Uterus (tissue), 2 donors: ENCODE data around the gene IL17F.

Experiments
- POLR2A ChIP-seq, 2 donors: fragments of 450-650 bp; IDR thresholded peaks; one replicate each; pipeline ENCODE4 v1.6.1; 2016; ENCODE audit warnings: antibody characterized with exemption in 2 of 2, mild to moderate bottlenecking in 1 of 2, moderate library complexity in 1 of 2
- TF ChIP-seq, protein P1 (sequence below), 4 experiments: fragments of 200-600 bp in 2 of 4; fragments of 450-650 bp in 2 of 4; sonication (generic) in 2 of 4; IDR thresholded peaks; one replicate each; pipeline ENCODE4 v1.5.1; 2016 to 2019; ENCODE audit warnings: antibody characterized with exemption in 4 of 4, mild to moderate bottlenecking in 2 of 4, moderate library complexity in 1 of 4

DNA sequence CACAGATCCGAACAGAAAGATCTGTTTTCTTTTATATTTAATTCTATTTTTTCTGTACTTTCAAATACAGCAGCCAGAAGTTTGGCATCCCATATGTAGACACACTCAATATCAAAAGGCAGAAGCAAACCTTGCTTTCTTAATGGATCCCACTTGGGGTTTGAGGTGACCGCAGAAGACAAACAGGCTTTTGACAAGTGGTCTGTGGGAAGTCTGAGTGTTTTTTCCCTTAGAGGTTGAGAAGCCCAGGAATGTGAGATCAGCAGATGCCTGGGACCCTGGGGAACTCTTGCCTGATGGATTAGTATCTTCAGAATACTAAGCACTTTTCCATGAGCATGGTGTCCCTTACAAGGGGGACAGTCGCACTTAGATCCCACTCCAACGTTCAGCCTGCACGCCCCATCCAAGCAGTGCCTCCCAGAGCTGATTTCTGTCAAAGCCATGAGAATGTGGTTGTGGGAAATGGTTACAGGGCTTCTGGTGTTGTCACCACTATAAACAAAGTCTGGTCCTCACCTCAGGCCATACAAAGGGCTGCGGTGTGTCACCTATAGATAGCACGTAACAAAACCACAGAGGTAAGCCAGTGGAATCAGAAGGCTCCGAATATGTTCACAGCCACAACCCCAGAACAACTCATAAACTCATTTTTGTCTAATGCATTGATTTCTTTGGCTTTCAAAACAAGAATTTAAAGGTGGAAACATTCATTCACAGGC lies 12.7 kb downstream of the IL17F start:
- TF ChIP-seq, protein P1, sequence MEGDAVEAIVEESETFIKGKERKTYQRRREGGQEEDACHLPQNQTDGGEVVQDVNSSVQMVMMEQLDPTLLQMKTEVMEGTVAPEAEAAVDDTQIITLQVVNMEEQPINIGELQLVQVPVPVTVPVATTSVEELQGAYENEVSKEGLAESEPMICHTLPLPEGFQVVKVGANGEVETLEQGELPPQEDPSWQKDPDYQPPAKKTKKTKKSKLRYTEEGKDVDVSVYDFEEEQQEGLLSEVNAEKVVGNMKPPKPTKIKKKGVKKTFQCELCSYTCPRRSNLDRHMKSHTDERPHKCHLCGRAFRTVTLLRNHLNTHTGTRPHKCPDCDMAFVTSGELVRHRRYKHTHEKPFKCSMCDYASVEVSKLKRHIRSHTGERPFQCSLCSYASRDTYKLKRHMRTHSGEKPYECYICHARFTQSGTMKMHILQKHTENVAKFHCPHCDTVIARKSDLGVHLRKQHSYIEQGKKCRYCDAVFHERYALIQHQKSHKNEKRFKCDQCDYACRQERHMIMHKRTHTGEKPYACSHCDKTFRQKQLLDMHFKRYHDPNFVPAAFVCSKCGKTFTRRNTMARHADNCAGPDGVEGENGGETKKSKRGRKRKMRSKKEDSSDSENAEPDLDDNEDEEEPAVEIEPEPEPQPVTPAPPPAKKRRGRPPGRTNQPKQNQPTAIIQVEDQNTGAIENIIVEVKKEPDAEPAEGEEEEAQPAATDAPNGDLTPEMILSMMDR (IDR thresholded peaks at IDR 0.05), result no peak
- no peak for TF ChIP-seq POLR2A (IDR thresholded peaks at IDR 0.05)
